Caco-2 (cell line): Measurements from ENCODE around the gene NDST1. TPM values are rescaled to one million over a fixed set of nuclear protein-coding genes. Genes with fewer than 3 reads are reported as not detected.

Experiments
- BruUV-seq: library from RNA; stranded (reverse); fragments of 400-500 nt; replicated peaks from 2 replicates; lab custom pipeline; 2021; lab: Mats Ljungman, UMichigan
- CTCF ChIA-PET: fragments of 300-600 bp; sonication (Branson Sonifier 250); formaldehyde crosslinking; loops from one replicate; lab custom pipeline; 2022; ENCODE audit warnings: antibody characterized with exemption; lab: Charles Lee
- POLR2A ChIA-PET: fragments of 300-600 bp; sonication (Branson Sonifier 250); formaldehyde crosslinking; loops from one replicate; lab custom pipeline; 2022; ENCODE audit warnings: antibody characterized with exemption; lab: Charles Lee
- DNase-seq, 2 experiments: peaks; one replicate each; pipeline versions ENCODE4 v3.0.0 to v3.0.0-alpha.2; 2020 to 2022
- H3K27me3 ChIP-seq: replicated peaks from 2 replicates; pipeline ENCODE4 v1.6.0; 2011; ENCODE audit warnings: low read length; ENCODE audit not compliant: control insufficient read depth, insufficient read depth
- H3K36me3 ChIP-seq: 2 replicates; pipeline ENCODE4 v1.5.1; 2011; ENCODE audit warnings: low read length; ENCODE audit not compliant: control insufficient read depth, insufficient read depth
- H3K4me1 ChIP-seq: fragments of 250-450 bp; sonication (Bioruptor Pico); 2 replicates; pipeline ENCODE4 v1.5.1; 2020; ENCODE audit warnings: mild to moderate bottlenecking
- H3K4me3 ChIP-seq: 2 replicates; pipeline ENCODE4 v1.5.1; 2011; ENCODE audit warnings: low read depth, mild to moderate bottlenecking, control low read depth, low read length
- H3K9me3 ChIP-seq: fragments of 250-450 bp; sonication (Bioruptor Pico); 2 replicates; pipeline ENCODE4 v1.5.1; 2020; ENCODE audit warnings: mild to moderate bottlenecking, moderate library complexity
- H3K27ac Mint-ChIP-seq: one replicate; pipeline ENCODE4 v1.8.0; 2022; ENCODE audit warnings: mixed read lengths; ENCODE audit not compliant: unreplicated experiment
- H3K27me3 Mint-ChIP-seq: one replicate; pipeline ENCODE4 v1.8.0; 2022; ENCODE audit warnings: mixed read lengths; ENCODE audit not compliant: insufficient read depth, unreplicated experiment
- H3K36me3 Mint-ChIP-seq: one replicate; pipeline ENCODE4 v1.8.0; 2022; ENCODE audit warnings: mild to moderate bottlenecking, mixed read lengths; ENCODE audit not compliant: insufficient read depth, unreplicated experiment
- H3K4me1 Mint-ChIP-seq: one replicate; pipeline ENCODE4 v1.8.0; 2022; ENCODE audit warnings: low read depth, mixed read lengths; ENCODE audit not compliant: unreplicated experiment
- H3K4me3 Mint-ChIP-seq: one replicate; pipeline ENCODE4 v1.8.0; 2022; ENCODE audit warnings: mild to moderate bottlenecking, moderate library complexity, mixed read lengths; ENCODE audit not compliant: unreplicated experiment
- H3K9me3 Mint-ChIP-seq: one replicate; pipeline ENCODE4 v1.8.0; 2022; ENCODE audit warnings: mixed read lengths; ENCODE audit not compliant: unreplicated experiment
- CTCF ChIP-seq, 2 experiments: fragments of 200-600 bp in 1 of 2; IDR thresholded peaks; 1 replicate in 1 of 2; 2 replicates in 1 of 2; pipeline versions ENCODE4 v1.5.1 to v1.8.0; 2011 to 2022; ENCODE audit warnings: antibody characterized with exemption in 1 of 2, control low read depth in 1 of 2, inconsistent platforms in 1 of 2, low read depth in 1 of 2, low read length in 1 of 2, mild to moderate bottlenecking in 1 of 2, moderate library complexity in 1 of 2; ENCODE audit not compliant: insufficient read depth in 1 of 2, severe bottlenecking in 1 of 2, unreplicated experiment in 1 of 2
- intact Hi-C: fragments of 100-400 bp; cut with micrococcal nuclease; formaldehyde crosslinking; loops from one replicate; pipeline ENCODE4 v1.10.0; 2022; ENCODE audit not compliant: unreplicated experiment
- total RNA-seq: library from RNA; stranded (reverse); gene quantifications from 2 replicates; pipeline ENCODE4 v1.2.3, GENCODE V29; 2022

Gene NDST1
- total RNA-seq, 1 experiment from 2014 or later = 110 TPM

GRCh38 chr5:150508277-150508640 lies 328 bp downstream of the NDST1 start:
- no TSS peak for BruUV-seq
- Mint-ChIP-seq H3K36me3 (peaks cover 36% of the 10 kb centered on the region), H3K27ac (peak overlapping the region; percentile 96), H3K4me1 (peaks cover 45% of the 10 kb centered on the region), H3K9me3 (no peaks in the 10 kb centered on the region), H3K4me3 (no peak overlapping the region), H3K27me3 (no peaks in the 10 kb centered on the region)
- no peaks in the 10 kb centered on the region for H3K9me3 ChIP-seq
- no peak for DNase-seq
- CTCF ChIA-PET = interaction anchor here (0.6 kb wide), 1 partner anchor 50 kb away, joined by 5 read pairs; no protein-coding TSS in a partner anchor
- POLR2A ChIA-PET = no interaction called here
- H3K27me3 ChIP-seq = no peaks in the 10 kb centered on the region
- peaks cover 61% of the 10 kb centered on the region for H3K4me1 ChIP-seq
- 0 out of 2 replicates have a peak, but pooled peaks cover 2% of the 10 kb centered on the region for H3K36me3 ChIP-seq
- TF ChIP-seq CTCF (IDR thresholded peaks at IDR 0.05; ENCODE audit: insufficient read depth in 1 of 2, low read depth in 1 of 2, low read length in 1 of 2, severe bottlenecking in 1 of 2, unreplicated experiment in 1 of 2) = no peak
- intact Hi-C loops = no loop called here
- no peak overlapping the region for H3K4me3 ChIP-seq

GRCh38 chr5:150508828-150509227 lies 897 bp downstream of the NDST1 start:
- H3K27me3 Mint-ChIP-seq = no peaks in the 10 kb centered on the region
- POLR2A ChIA-PET = no interaction called here
- Histone ChIP-seq H3K36me3 (0 out of 2 replicates have a peak, but pooled peaks cover 2% of the 10 kb centered on the region), H3K9me3 (no peaks in the 10 kb centered on the region), H3K27me3 (no peaks in the 10 kb centered on the region), H3K4me3 (no peak overlapping the region), H3K4me1 (peaks cover 61% of the 10 kb centered on the region)
- H3K4me1 Mint-ChIP-seq = peaks cover 45% of the 10 kb centered on the region
- intact Hi-C loops = no loop called here
- peak overlapping the region; percentile 96 for H3K27ac Mint-ChIP-seq
- no peak overlapping the region for H3K4me3 Mint-ChIP-seq
- no peak for TF ChIP-seq CTCF (IDR thresholded peaks at IDR 0.05; ENCODE audit: insufficient read depth in 1 of 2, low read depth in 1 of 2, low read length in 1 of 2, severe bottlenecking in 1 of 2, unreplicated experiment in 1 of 2)
- no peak for DNase-seq
- no peaks in the 10 kb centered on the region for H3K9me3 Mint-ChIP-seq
- CTCF ChIA-PET = no interaction called here
- peaks cover 42% of the 10 kb centered on the region for H3K36me3 Mint-ChIP-seq
- no TSS peak for BruUV-seq

GRCh38 chr5:150509992-150510391 lies 2.1 kb downstream of the NDST1 start:
- Histone ChIP-seq H3K27me3 (no peaks in the 10 kb centered on the region), H3K4me1 (peaks cover 65% of the 10 kb centered on the region), H3K9me3 (no peaks in the 10 kb centered on the region), H3K36me3 (0 out of 2 replicates have a peak, but pooled peaks cover 2% of the 10 kb centered on the region), H3K4me3 (no peak overlapping the region)
- POLR2A ChIA-PET = no interaction called here
- H3K9me3 Mint-ChIP-seq = no peaks in the 10 kb centered on the region
- peak overlapping the region; percentile 75 for H3K4me3 Mint-ChIP-seq
- peaks cover 53% of the 10 kb centered on the region for H3K36me3 Mint-ChIP-seq
- CTCF ChIA-PET = interaction anchor here (0.6 to 4.5 kb wide), 4 partner anchors 13 to 60 kb away, joined by 3 to 24 read pairs (median 5); partner anchors contain the start of gene RPS14
- intact Hi-C loops = loop anchor here (1.0 kb wide), 2 partner anchors 12 to 24 kb away; no protein-coding TSS in a partner anchor
- peaks cover 51% of the 10 kb centered on the region for H3K4me1 Mint-ChIP-seq
- H3K27ac Mint-ChIP-seq = peak overlapping the region; percentile 96
- TF ChIP-seq CTCF (IDR thresholded peaks at IDR 0.05; ENCODE audit: insufficient read depth in 1 of 2, low read depth in 1 of 2, low read length in 1 of 2, severe bottlenecking in 1 of 2, unreplicated experiment in 1 of 2) = no peak
- DNase-seq = no peak
- BruUV-seq = no TSS peak
- H3K27me3 Mint-ChIP-seq = no peaks in the 10 kb centered on the region
